Measurements from ENCODE around the gene UROC1. TPM values are rescaled to one million over a fixed set of nuclear protein-coding genes. Genes with fewer than 3 reads are reported as not detected.
"Not testable (repeated sequence)": the region's sequence is repeated elsewhere in the genome, so short reads cannot be mapped to it uniquely, and the experiment has no call there.

The UROC1 gene
- polyA plus RNA-seq, 1 of the 3 experiments (the other 2 are of a cell fraction): not detected

DNA sequence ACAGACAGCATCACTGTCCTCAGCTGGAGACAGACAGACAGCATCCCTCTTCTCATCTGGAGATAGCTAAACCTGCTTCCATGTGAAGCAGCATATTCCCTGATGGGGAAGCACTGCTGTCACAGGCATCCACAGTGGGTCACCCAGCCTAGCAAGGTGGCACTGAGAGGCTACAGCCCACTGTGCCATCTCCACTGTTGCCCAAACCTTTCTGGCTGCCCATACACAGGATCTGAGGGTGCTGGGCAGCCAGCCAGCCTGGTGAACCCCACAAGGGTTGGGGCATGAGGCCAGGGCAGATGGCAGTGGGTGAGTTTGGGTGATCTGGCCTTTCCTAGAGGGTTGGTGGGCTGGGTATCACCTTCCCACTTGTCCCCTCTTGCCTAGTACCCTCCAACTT, 18.1 kb upstream of the UROC1 start:
- H3K36me3 ChIP-seq (replicated peaks in 1 of 2; ENCODE audit: control insufficient read depth in 1 of 2, insufficient read depth in 2 of 2, low read length in 1 of 2): no peaks in the 10 kb centered on the region
- no peaks in the 10 kb centered on the region for H4K20me1 ChIP-seq (ENCODE audit: insufficient read depth)
- H2AFZ ChIP-seq (ENCODE audit: low read depth): no peak overlapping the region
- no peak overlapping the region for H3K4me2 ChIP-seq
- DNase-seq: no peak
- no peaks in the 10 kb centered on the region for H3K9me3 ChIP-seq
- peaks cover 5% of the 10 kb centered on the region for H3F3A ChIP-seq (replicated peaks; ENCODE audit: insufficient read depth)
- H3K27me3 ChIP-seq (ENCODE audit: insufficient read depth): peaks cover 16% of the 10 kb centered on the region; the same call in 1 of the 2 replicates
- no peak overlapping the region for H3K9ac ChIP-seq
- no peaks in the 10 kb centered on the region for H3K9me2 ChIP-seq
- H3K27ac ChIP-seq (ENCODE audit: low read depth in 2 of 2, low read length in 1 of 2): no peak overlapping the region
- POLR2A ChIA-PET: no interaction called here
- peaks cover 2 to 8% of the 10 kb centered on the region in 2 experiments; a peak in 2 of 4 replicates for H3K4me1 ChIP-seq (ENCODE audit: control insufficient read depth in 1 of 2, insufficient read depth in 2 of 2, low read depth in 1 of 2, low read length in 1 of 2)
- no peak overlapping the region for H3K4me3 ChIP-seq (ENCODE audit: low read depth in 2 of 2, low read length in 1 of 2)
- H3K79me2 ChIP-seq (ENCODE audit: insufficient read depth): no peaks in the 10 kb centered on the region
- CTCF ChIA-PET: interaction anchor here (0.6 to 0.8 kb wide), 2 partner anchors 19 to 144 kb away, joined by 3 read pairs; no protein-coding TSS in a partner anchor
- TF ChIP-seq SIN3A (IDR thresholded peaks at IDR 0.05; ENCODE audit: borderline replicate concordance, low read depth, low read length) (no peak), FOSL2 (IDR thresholded peaks at IDR 0.05; ENCODE audit: borderline replicate concordance, low read depth) (no peak), NFIC (IDR thresholded peaks at IDR 0.05; ENCODE audit: borderline replicate concordance) (no peak), TCF12 (IDR thresholded peaks at IDR 0.05) (no peak), GATA2 (CRISPR knock-in tag; IDR thresholded peaks at IDR 0.05) (no peak)

DNA sequence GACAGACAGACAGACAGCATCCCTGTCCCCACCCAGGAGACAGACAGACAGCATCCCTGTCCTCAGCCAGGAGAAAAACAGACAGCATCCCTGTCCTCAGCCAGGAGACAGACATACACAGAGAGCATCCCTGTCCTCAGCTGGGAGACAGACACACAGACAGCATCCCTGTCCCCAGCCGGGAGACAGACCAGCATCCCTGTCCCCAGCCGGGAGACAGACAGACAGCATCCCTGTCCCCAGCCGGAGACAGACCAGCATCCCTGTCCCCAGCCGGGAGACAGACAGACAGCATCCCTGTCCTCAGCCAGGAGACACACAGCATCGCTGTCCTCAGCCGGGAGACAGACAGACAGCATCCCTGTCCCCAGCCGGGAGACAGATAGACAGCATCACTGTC, 17.1 kb upstream of the UROC1 start:
- not testable (repeated sequence) for H3K4me2 ChIP-seq; H3K27ac ChIP-seq (ENCODE audit: low read depth in 2 of 2, low read length in 1 of 2); H2AFZ ChIP-seq (ENCODE audit: low read depth); H3K9ac ChIP-seq; H3F3A ChIP-seq (replicated peaks; ENCODE audit: insufficient read depth); H3K79me2 ChIP-seq (ENCODE audit: insufficient read depth); H3K9me2 ChIP-seq; DNase-seq; H3K9me3 ChIP-seq; H3K36me3 ChIP-seq (replicated peaks in 1 of 2; ENCODE audit: control insufficient read depth in 1 of 2, insufficient read depth in 2 of 2, low read length in 1 of 2); H4K20me1 ChIP-seq (ENCODE audit: insufficient read depth); H3K4me3 ChIP-seq (ENCODE audit: low read depth in 2 of 2, low read length in 1 of 2)
- CTCF ChIA-PET: interaction anchor here (0.6 kb wide), 1 partner anchor 20 kb away, joined by 3 read pairs; no protein-coding TSS in a partner anchor
- Histone ChIP-seq H3K27me3 (ENCODE audit: insufficient read depth) (peaks cover 16% of the 10 kb centered on the region; the same call in 1 of the 2 replicates), H3K4me1 (ENCODE audit: control insufficient read depth in 1 of 2, insufficient read depth in 2 of 2, low read depth in 1 of 2, low read length in 1 of 2) (peaks cover 0 to 17% of the 10 kb centered on the region in 2 experiments; a peak in 1 of 4 replicates)
- POLR2A ChIA-PET: interaction anchor here (0.7 kb wide), 1 partner anchor 908 kb away, joined by 3 read pairs; no protein-coding TSS in a partner anchor
- 37% methylated on average over 2 of the region's 7 CpGs for WGBS (ENCODE audit: low lambda C conversion rate)

DNA sequence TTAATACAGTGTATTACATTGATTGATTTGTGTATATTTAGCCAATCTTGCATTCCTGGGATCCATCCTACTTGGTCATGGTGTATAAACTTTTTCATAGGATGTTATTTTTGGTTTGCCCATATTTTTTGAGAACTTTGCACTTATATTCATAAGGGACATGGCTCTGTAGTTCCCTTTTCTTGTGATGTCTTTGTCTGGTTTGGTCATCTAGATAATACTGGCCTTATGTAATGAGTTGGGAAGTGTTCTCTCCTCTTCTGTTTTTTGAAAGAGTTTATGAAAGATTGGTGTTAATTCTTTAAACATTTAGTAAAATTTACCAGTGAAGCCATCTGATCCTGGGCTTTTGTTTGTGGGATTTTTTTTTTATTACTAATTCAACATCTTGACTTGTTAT, 15.9 kb upstream of the UROC1 start:
- peaks cover 16% of the 10 kb centered on the region; the same call in 1 of the 2 replicates for H3K27me3 ChIP-seq (ENCODE audit: insufficient read depth)

More for the DNA sequence above, 15.9 kb upstream of the UROC1 start:
- H3F3A ChIP-seq (replicated peaks; ENCODE audit: insufficient read depth): no peaks in the 10 kb centered on the region
- POLR2A ChIA-PET: no interaction called here
- H3K27ac ChIP-seq (ENCODE audit: low read depth in 2 of 2, low read length in 1 of 2): no peak overlapping the region
- H3K9ac ChIP-seq: no peak overlapping the region
- H3K36me3 ChIP-seq (replicated peaks in 1 of 2; ENCODE audit: control insufficient read depth in 1 of 2, insufficient read depth in 2 of 2, low read length in 1 of 2): no peaks in the 10 kb centered on the region
- no peaks in the 10 kb centered on the region for H3K9me2 ChIP-seq
- peaks cover 0 to 26% of the 10 kb centered on the region in 2 experiments; a peak in 1 of 4 replicates for H3K4me1 ChIP-seq (ENCODE audit: control insufficient read depth in 1 of 2, insufficient read depth in 2 of 2, low read depth in 1 of 2, low read length in 1 of 2)
- no peak overlapping the region for H3K4me3 ChIP-seq (ENCODE audit: low read depth in 2 of 2, low read length in 1 of 2)
- H3K79me2 ChIP-seq (ENCODE audit: insufficient read depth): no peaks in the 10 kb centered on the region
- no peak overlapping the region for H3K4me2 ChIP-seq
- H4K20me1 ChIP-seq (ENCODE audit: insufficient read depth): no peaks in the 10 kb centered on the region
- no peaks in the 10 kb centered on the region for H3K9me3 ChIP-seq
- no peak for DNase-seq
- no peak overlapping the region for H2AFZ ChIP-seq (ENCODE audit: low read depth)
- CTCF ChIA-PET: interaction anchor here (1.3 to 1.6 kb wide), 2 partner anchors 11 to 14 kb away, joined by 3 to 5 read pairs; no protein-coding TSS in a partner anchor
- TF ChIP-seq NFIC (IDR thresholded peaks at IDR 0.05; ENCODE audit: borderline replicate concordance): no peak
- no peak for TF ChIP-seq FOXM1 (IDR thresholded peaks at IDR 0.05; ENCODE audit: low read depth)
- TF ChIP-seq, protein P1, sequence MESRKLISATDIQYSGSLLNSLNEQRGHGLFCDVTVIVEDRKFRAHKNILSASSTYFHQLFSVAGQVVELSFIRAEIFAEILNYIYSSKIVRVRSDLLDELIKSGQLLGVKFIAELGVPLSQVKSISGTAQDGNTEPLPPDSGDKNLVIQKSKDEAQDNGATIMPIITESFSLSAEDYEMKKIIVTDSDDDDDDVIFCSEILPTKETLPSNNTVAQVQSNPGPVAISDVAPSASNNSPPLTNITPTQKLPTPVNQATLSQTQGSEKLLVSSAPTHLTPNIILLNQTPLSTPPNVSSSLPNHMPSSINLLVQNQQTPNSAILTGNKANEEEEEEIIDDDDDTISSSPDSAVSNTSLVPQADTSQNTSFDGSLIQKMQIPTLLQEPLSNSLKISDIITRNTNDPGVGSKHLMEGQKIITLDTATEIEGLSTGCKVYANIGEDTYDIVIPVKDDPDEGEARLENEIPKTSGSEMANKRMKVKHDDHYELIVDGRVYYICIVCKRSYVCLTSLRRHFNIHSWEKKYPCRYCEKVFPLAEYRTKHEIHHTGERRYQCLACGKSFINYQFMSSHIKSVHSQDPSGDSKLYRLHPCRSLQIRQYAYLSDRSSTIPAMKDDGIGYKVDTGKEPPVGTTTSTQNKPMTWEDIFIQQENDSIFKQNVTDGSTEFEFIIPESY (IDR thresholded peaks at IDR 0.05; ENCODE audit: borderline replicate concordance, low read depth): no peak
- no peak for TF ChIP-seq GATA2 (CRISPR knock-in tag; IDR thresholded peaks at IDR 0.05)
- TF ChIP-seq, protein P2, sequence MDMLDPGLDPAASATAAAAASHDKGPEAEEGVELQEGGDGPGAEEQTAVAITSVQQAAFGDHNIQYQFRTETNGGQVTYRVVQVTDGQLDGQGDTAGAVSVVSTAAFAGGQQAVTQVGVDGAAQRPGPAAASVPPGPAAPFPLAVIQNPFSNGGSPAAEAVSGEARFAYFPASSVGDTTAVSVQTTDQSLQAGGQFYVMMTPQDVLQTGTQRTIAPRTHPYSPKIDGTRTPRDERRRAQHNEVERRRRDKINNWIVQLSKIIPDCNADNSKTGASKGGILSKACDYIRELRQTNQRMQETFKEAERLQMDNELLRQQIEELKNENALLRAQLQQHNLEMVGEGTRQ (IDR thresholded peaks at IDR 0.05; ENCODE audit: borderline replicate concordance, low read depth, low read length): no peak
- TF ChIP-seq RCOR1 (IDR thresholded peaks at IDR 0.05; ENCODE audit: low read length): no peak
- TF ChIP-seq EP300 (IDR thresholded peaks at IDR 0.05; ENCODE audit: borderline replicate concordance in 1 of 2, low read depth in 1 of 2, low read length in 1 of 2): no peak
- TF ChIP-seq, protein P3, sequence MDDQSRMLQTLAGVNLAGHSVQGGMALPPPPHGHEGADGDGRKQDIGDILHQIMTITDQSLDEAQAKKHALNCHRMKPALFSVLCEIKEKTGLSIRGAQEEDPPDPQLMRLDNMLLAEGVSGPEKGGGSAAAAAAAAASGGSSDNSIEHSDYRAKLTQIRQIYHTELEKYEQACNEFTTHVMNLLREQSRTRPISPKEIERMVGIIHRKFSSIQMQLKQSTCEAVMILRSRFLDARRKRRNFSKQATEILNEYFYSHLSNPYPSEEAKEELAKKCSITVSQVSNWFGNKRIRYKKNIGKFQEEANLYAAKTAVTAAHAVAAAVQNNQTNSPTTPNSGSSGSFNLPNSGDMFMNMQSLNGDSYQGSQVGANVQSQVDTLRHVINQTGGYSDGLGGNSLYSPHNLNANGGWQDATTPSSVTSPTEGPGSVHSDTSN (IDR thresholded peaks at IDR 0.05): no peak
- TF ChIP-seq, protein P4, sequence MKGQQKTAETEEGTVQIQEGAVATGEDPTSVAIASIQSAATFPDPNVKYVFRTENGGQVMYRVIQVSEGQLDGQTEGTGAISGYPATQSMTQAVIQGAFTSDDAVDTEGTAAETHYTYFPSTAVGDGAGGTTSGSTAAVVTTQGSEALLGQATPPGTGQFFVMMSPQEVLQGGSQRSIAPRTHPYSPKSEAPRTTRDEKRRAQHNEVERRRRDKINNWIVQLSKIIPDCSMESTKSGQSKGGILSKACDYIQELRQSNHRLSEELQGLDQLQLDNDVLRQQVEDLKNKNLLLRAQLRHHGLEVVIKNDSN (IDR thresholded peaks at IDR 0.05; ENCODE audit: borderline replicate concordance, low read depth): no peak
- no peak for TF ChIP-seq SIN3A (IDR thresholded peaks at IDR 0.05; ENCODE audit: borderline replicate concordance, low read depth, low read length)
- no peak for TF ChIP-seq YY1 (IDR thresholded peaks at IDR 0.05; ENCODE audit: low read depth)
- TF ChIP-seq MXI1 (IDR thresholded peaks at IDR 0.05; ENCODE audit: low read depth, low read length): no peak
- no peak for TF ChIP-seq CHD2 (IDR thresholded peaks at IDR 0.05; ENCODE audit: low read length, partially characterized antibody)
